B cell (primary cell): Measurements from ENCODE around the gene ARL5A.

Experiments used
- CTCF ChIP-seq: fragments of 200-600 bp; IDR thresholded peaks from one replicate; pipeline ENCODE4 v1.8.0; 2022; ENCODE audit warnings: antibody characterized with exemption, mild to moderate bottlenecking
- EZH2 ChIP-seq: IDR thresholded peaks from 2 replicates; pipeline ENCODE4 v1.6.1; 2012; ENCODE audit warnings: borderline replicate concordance, low read depth, mild to moderate bottlenecking, moderate library complexity, low read length; ENCODE audit not compliant: insufficient read depth, poor library complexity, severe bottlenecking

GRCh38 chr2:151823651-151824050 is 4.6 kb downstream of the ARL5A start:
- TF ChIP-seq CTCF (no peak), EZH2 (no peak)
